Natural killer cell (primary cell): ENCODE data around the gene ODAD3. TPM values are rescaled to one million over a fixed set of nuclear protein-coding genes. Genes with fewer than 3 reads are reported as not detected.

Experiments used
- ATAC-seq, 3 donors: fragments of 150-1000 bp in 2 of 3; fragments of 200-7000 bp in 1 of 3; cut with Tn5 transposase; 1 replicate in 1 of 3; 2 replicates in 2 of 3; pipeline ENCODE4 v1.10.0; 2021; ENCODE audit warnings: mild to moderate bottlenecking in 2 of 3, moderate library complexity in 2 of 3
- DNase-seq, 2 donors: peaks; one replicate each; pipeline versions ENCODE4 v3.0.0 to v3.0.0-alpha.2; 2013 to 2021; ENCODE audit warnings: mixed read lengths in 1 of 2
- H3K27ac ChIP-seq: one replicate; pipeline ENCODE4 v1.5.1; 2013; ENCODE audit warnings: mild to moderate bottlenecking, low read length
- H3K27me3 ChIP-seq: one replicate; pipeline ENCODE4 v1.6.1; 2013; ENCODE audit warnings: low read length; ENCODE audit not compliant: control insufficient read depth, insufficient read depth
- H3K36me3 ChIP-seq: one replicate; pipeline ENCODE4 v1.6.1; 2013; ENCODE audit warnings: low read length; ENCODE audit not compliant: control insufficient read depth, insufficient read depth
- H3K4me1 ChIP-seq: one replicate; pipeline ENCODE4 v1.6.1; 2013; ENCODE audit warnings: low read length; ENCODE audit not compliant: control insufficient read depth, insufficient read depth
- H3K4me3 ChIP-seq: one replicate; pipeline ENCODE4 v1.5.1; 2013; ENCODE audit warnings: low read length
- H3K9me3 ChIP-seq: one replicate; pipeline ENCODE4 v1.6.1; 2013; ENCODE audit warnings: low read length; ENCODE audit not compliant: control insufficient read depth, insufficient read depth
- H3K27ac Mint-ChIP-seq, 2 donors: one replicate each; pipeline ENCODE4 v1.8.0; 2022; ENCODE audit warnings: mild to moderate bottlenecking in 2 of 2, mixed read lengths in 2 of 2, moderate library complexity in 1 of 2
- H3K27me3 Mint-ChIP-seq, 2 donors: one replicate each; pipeline ENCODE4 v1.8.0; 2022; ENCODE audit warnings: low read depth in 2 of 2, mixed read lengths in 2 of 2
- H3K36me3 Mint-ChIP-seq: one replicate; pipeline ENCODE4 v1.8.0; 2022; ENCODE audit warnings: mixed read lengths
- H3K4me1 Mint-ChIP-seq, 2 donors: one replicate each; pipeline ENCODE4 v1.8.0; 2022; ENCODE audit warnings: mixed read lengths in 2 of 2
- H3K4me3 Mint-ChIP-seq: one replicate; pipeline ENCODE4 v1.8.0; 2022; ENCODE audit warnings: mild to moderate bottlenecking, moderate library complexity, mixed read lengths
- H3K9me3 Mint-ChIP-seq, 2 donors: one replicate each; pipeline ENCODE4 v1.8.0; 2022; ENCODE audit warnings: mixed read lengths in 2 of 2
- WGBS: methylation state at CpG from one replicate; pipeline ENCODE4 v1.1.7; 2013; ENCODE audit warnings: missing lambda C conversion rate; ENCODE audit not compliant: insufficient coverage; 5-methylcytosine and 5-hydroxymethylcytosine counted together
- intact Hi-C: fragments of 100-400 bp; cut with micrococcal nuclease; formaldehyde crosslinking; loops from one replicate; pipeline ENCODE4 v1.14.2; 2022
- total RNA-seq, 4 donors: library from RNA; stranded (reverse); fragments of 120-200 nt in 1 of 4; gene quantifications; one replicate each; pipeline versions ENCODE4 v1.2.3 to v1.2.4, GENCODE V29; 2013 to 2022
- TF ChIP-seq, protein P1 (sequence below): fragments of 200-600 bp; IDR thresholded peaks from one replicate; pipeline ENCODE4 v1.8.0; 2022; ENCODE audit warnings: antibody characterized with exemption

ODAD3 gene
- total RNA-seq, 3 donors from 2014 or later (not counting 1 experiment from before 2014, with no cell fraction given), result not detected

DNA sequence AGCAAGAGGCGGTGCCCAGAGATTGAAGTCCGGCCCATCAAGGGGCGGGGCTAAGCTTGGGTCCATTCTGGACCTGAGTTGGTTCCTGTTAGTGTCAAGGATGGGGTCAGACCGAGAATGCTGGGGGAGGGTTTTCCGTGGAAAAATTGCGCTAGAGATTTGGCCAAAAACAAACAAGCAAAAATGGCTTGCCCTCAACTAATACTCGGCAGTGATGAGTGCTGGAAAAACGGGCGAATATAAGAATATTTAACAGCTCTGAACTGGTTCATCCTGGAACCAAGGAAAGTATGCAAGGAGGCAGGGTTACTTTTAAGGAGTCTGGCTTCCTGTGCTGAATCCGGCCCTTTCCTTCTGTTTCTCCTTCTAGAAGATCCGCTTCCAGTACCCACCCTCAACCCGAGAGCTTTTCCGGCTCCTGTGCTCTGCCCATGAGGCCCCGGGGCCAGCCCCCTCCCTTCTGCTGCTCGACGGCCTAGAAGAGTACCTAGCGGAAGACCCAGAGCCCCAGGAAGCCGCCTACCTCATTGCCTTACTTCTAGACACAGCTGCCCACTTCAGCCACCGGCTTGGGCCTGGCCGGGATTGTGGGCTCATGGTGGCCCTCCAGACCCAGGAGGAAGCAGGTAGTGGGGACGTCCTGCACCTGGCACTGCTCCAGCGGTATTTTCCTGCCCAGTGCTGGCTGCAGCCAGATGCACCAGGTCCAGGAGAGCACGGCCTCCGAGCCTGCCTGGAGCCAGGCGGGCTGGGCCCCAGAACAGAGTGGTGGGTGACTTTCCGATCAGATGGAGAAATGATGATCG lies 59.6 kb downstream of the ODAD3 start:
- TF ChIP-seq, protein P1, sequence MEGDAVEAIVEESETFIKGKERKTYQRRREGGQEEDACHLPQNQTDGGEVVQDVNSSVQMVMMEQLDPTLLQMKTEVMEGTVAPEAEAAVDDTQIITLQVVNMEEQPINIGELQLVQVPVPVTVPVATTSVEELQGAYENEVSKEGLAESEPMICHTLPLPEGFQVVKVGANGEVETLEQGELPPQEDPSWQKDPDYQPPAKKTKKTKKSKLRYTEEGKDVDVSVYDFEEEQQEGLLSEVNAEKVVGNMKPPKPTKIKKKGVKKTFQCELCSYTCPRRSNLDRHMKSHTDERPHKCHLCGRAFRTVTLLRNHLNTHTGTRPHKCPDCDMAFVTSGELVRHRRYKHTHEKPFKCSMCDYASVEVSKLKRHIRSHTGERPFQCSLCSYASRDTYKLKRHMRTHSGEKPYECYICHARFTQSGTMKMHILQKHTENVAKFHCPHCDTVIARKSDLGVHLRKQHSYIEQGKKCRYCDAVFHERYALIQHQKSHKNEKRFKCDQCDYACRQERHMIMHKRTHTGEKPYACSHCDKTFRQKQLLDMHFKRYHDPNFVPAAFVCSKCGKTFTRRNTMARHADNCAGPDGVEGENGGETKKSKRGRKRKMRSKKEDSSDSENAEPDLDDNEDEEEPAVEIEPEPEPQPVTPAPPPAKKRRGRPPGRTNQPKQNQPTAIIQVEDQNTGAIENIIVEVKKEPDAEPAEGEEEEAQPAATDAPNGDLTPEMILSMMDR, result no peak
- intact Hi-C loops, result loop anchor here (1.0 to 10.0 kb wide), 4 partner anchors 21 to 129 kb away; partner anchors contain the start of genes CCDC159, ODAD3, PLPPR2 and PRKCSH
- H3K36me3 Mint-ChIP-seq, result no peaks in the 10 kb centered on the region
- WGBS, result 6% methylated on average over 27 of the region's 27 CpGs
- H3K9me3 Mint-ChIP-seq, result no peaks in the 10 kb centered on the region
- no peaks in the 10 kb centered on the region for H3K27me3 ChIP-seq
- H3K4me3 ChIP-seq, result peak overlapping the region; percentile 84
- H3K4me1 ChIP-seq, result peaks cover 37% of the 10 kb centered on the region
- no peak overlapping the region for H3K27ac Mint-ChIP-seq
- DNase-seq (peak; percentile 59 to 87), ATAC-seq (peak; percentile 25 to 51 (median 30))
- no peaks in the 10 kb centered on the region for H3K27me3 Mint-ChIP-seq
- H3K36me3 ChIP-seq, result no peaks in the 10 kb centered on the region
- H3K4me1 Mint-ChIP-seq, result peaks cover 12% of the 10 kb centered on the region in 2 donors
- H3K9me3 ChIP-seq, result no peaks in the 10 kb centered on the region
- peak overlapping the region; percentile 94 for H3K27ac ChIP-seq
- no peak overlapping the region for H3K4me3 Mint-ChIP-seq

DNA sequence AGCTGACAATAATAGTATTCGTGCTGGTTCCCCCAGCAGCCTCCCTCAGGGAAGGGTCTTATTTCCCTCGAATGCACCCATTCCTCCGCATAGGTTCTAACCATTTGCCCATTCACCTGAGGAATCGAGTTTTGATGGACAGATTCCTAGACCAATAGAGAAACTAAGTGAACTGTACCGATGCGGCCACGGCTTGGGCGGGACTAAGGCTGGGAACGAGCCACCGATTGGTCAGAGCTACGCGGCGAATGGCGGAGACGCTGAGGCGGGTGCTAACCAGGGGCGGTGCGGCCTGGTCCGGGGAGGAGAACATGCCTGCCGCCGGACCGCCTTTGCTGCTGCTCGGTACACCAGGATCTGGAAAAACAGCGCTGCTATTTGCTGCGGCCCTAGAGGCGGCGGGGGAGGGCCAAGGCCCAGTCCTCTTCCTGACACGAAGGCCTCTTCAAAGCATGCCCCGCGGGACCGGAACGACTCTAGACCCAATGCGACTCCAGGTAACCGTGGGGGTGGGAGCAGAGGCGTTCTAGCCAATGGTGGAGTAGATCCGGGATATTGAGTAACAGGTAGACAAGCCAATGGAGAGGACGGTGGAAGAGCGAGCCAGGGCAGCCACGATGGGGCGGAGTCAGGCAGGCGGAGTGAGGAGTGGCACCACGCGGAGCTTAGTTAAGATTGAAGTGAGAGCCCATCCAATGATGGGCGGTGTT lies 60.3 kb downstream of the ODAD3 start, which contains the start of gene SWSAP1:
SWSAP1 (plus strand) TSS at position 234 of the 710 bp plus-strand sequence; CDS start at position 249, 15 bp downstream.
- no peaks in the 10 kb centered on the region for H3K9me3 Mint-ChIP-seq
- Histone ChIP-seq H3K4me1 (peaks cover 31% of the 10 kb centered on the region), H3K9me3 (no peaks in the 10 kb centered on the region), H3K36me3 (no peaks in the 10 kb centered on the region), H3K4me3 (peak within 1 kb of the TSS; percentile 84), H3K27ac (peak within 1 kb of the TSS; percentile 94), H3K27me3 (no peaks in the 10 kb centered on the region)
- intact Hi-C loops, result loop anchor here (1.0 to 10.0 kb wide), 4 partner anchors 20 to 130 kb away; partner anchors contain the start of genes CCDC159, ODAD3, PLPPR2 and PRKCSH
- ATAC-seq (peak; percentile 88 to 97 (median 89)), DNase-seq (peak; percentile 97 to 99)
- no peak within 1 kb of the TSS for H3K27ac Mint-ChIP-seq
- TF ChIP-seq, protein P1, result no peak
- H3K36me3 Mint-ChIP-seq, result no peaks in the 10 kb centered on the region
- WGBS, result under 1% methylated on average over 44 of the region's 44 CpGs
- H3K4me1 Mint-ChIP-seq, result peaks cover 6% of the 10 kb centered on the region in 2 donors
- no peak within 1 kb of the TSS for H3K4me3 Mint-ChIP-seq
- H3K27me3 Mint-ChIP-seq, result no peaks in the 10 kb centered on the region

DNA sequence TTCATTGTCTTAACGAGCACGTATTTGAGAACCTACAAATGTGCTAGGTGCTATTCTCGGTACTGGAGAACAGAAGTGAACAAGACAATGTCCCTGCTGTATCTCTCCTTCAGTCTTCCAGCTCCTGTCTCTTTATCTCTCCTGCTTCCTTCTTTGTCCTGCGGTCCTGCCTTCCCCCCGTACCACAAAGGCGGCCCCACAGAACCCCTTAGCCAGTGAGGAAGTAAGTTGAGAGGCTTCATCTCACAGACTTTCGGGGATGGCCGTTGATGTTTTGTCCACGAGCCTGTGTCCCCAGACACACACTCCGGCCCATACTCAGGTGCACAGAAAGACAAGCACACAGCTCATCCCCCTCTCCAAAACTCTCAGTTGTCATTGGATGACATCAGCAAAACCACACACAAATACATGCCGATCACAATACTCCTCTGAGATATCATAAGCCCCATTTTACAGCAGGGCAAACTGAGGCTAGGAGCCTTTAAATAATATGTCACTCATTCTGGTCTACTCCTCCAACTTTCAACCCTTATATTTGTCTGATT lies 61.0 kb downstream of the ODAD3 start:
- no peaks in the 10 kb centered on the region for H3K36me3 Mint-ChIP-seq
- H3K9me3 Mint-ChIP-seq, result no peaks in the 10 kb centered on the region
- 9% methylated on average over 11 of the region's 11 CpGs for WGBS
- peaks cover 31% of the 10 kb centered on the region for H3K4me1 ChIP-seq
- no peaks in the 10 kb centered on the region for H3K9me3 ChIP-seq
- peak overlapping the region; percentile 84 for H3K4me3 ChIP-seq
- H3K4me1 Mint-ChIP-seq, result peaks cover 6% of the 10 kb centered on the region in 2 donors
- H3K27me3 Mint-ChIP-seq, result no peaks in the 10 kb centered on the region
- no peak overlapping the region for H3K27ac Mint-ChIP-seq
- ATAC-seq (no peak), DNase-seq (no peak)
- intact Hi-C loops, result loop anchor here (2.0 to 10.0 kb wide), 3 partner anchors 19 to 131 kb away; partner anchors contain the start of genes ODAD3, PLPPR2, PRKCSH and ZNF653
- TF ChIP-seq, protein P1, result no peak
- H3K36me3 ChIP-seq, result no peaks in the 10 kb centered on the region
- no peaks in the 10 kb centered on the region for H3K27me3 ChIP-seq
- no peak overlapping the region for H3K4me3 Mint-ChIP-seq
- H3K27ac ChIP-seq, result peak overlapping the region; percentile 94
